ENCODE results near the gene SV2C.

- TF ChIP-seq CTCF (IDR thresholded peaks at IDR 0.05; ENCODE audit: low read length), result no peak
- TF ChIP-seq EZH2phosphoT487 (IDR thresholded peaks at IDR 0.05; ENCODE audit: low read length), result no peak
Observed at GRCh38 chr5:76187386-76187785, 104.2 kb downstream of the SV2C start.
